Breast epithelium (tissue), 4 donors: ENCODE data around the gene TMEM86B. TPM values are rescaled to one million over a fixed set of nuclear protein-coding genes. Genes with fewer than 3 reads are reported as not detected.

Source experiments
- DNase-seq, 2 donors: peaks; one replicate each; pipeline ENCODE4 v3.0.0-alpha.2; 2019; ENCODE audit warnings: low spot score in 2 of 2
- H3K27ac ChIP-seq, 2 donors: fragments of 200-600 bp; sonication (generic) in 1 of 2; one replicate each; pipeline ENCODE4 v1.5.1; 2016 to 2019; ENCODE audit warnings: mild to moderate bottlenecking in 1 of 2
- H3K27me3 ChIP-seq, 2 donors: fragments of 200-600 bp; sonication (generic) in 1 of 2; one replicate each; pipeline versions ENCODE4 v1.5.1 to v1.6.0; 2017 to 2019; ENCODE audit warnings: control low read depth in 1 of 2, mild to moderate bottlenecking in 1 of 2
- H3K36me3 ChIP-seq: fragments of 200-600 bp; one replicate; pipeline ENCODE4 v1.5.1; 2019
- H3K4me1 ChIP-seq, 2 donors: fragments of 200-600 bp; sonication (generic); one replicate each; pipeline ENCODE4 v1.5.1; 2016 to 2019; ENCODE audit warnings: control low read depth in 1 of 2
- H3K4me3 ChIP-seq, 3 donors: fragments of 200-600 bp; sonication (generic); 1 replicate in 2 of 3; 2 replicates in 1 of 3; pipeline ENCODE4 v1.5.1; 2016 to 2019; ENCODE audit warnings: mild to moderate bottlenecking in 3 of 3, moderate library complexity in 2 of 3
- H3K9me3 ChIP-seq, 2 donors: fragments of 200-600 bp; sonication (generic) in 1 of 2; one replicate each; pipeline ENCODE4 v1.5.1; 2016 to 2019; ENCODE audit warnings: control low read depth in 1 of 2
- POLR2A ChIP-seq: fragments of 450-650 bp; IDR thresholded peaks from one replicate; pipeline ENCODE4 v1.6.1; 2016; ENCODE audit warnings: antibody characterized with exemption, mild to moderate bottlenecking, moderate library complexity
- POLR2AphosphoS5 ChIP-seq, 3 donors: sonication (generic); formaldehyde crosslinking; IDR thresholded peaks; one replicate each; pipeline ENCODE4 v1.6.1; 2017; ENCODE audit warnings: antibody characterized with exemption in 3 of 3
- intact Hi-C: fragments of 100-400 bp; cut with DNase I; formaldehyde crosslinking; loops from one replicate; pipeline ENCODE4 v1.15.1; 2023; ENCODE audit warnings: low total_unique reads
- total RNA-seq, 3 donors: library from RNA; depleted of rRNA; stranded (reverse); fragments of >200 nt; gene quantifications; one replicate each; pipeline ENCODE4 v1.1.0, GENCODE V29; 2016
- TF ChIP-seq, protein P1 (sequence below), 3 donors: fragments of 450-650 bp; IDR thresholded peaks; one replicate each; pipeline ENCODE4 v1.5.1; 2016 to 2017; ENCODE audit warnings: antibody characterized with exemption in 3 of 3, mild to moderate bottlenecking in 3 of 3, moderate library complexity in 3 of 3

TMEM86B gene
- total RNA-seq, 3 donors from 2014 or later, result 0.80 to 3.6 (median 1.6) TPM

DNA sequence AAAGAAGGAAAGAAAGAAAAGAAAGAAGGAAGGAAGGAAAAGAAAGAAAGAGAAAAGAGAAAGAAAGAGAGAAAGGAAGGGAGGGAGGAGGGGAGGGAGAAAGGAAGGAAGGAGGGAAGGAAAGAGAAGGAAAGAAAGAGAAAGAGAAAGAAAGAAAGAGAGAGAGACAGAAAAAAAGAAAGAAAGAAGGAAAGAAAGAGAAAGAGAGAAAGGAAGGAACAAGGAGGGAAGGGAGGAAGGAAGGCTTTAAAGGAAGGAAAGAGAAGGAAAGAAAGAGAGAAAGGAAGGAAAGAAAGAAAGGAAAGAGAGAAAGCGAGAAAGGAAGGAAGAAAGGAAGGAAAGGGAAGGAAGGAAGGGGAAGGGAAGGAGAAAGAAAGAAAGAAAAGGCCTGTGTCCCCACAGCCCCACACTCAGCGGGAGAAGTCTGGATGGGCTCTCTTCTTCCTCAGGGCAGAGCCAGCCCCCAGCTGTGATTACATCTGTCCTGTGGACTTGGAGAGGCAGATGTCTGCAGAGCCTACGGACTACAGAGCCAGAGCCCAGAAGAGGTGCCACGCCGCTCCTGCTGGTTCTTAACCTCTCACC, 28.9 kb downstream of the TMEM86B start:
- Histone ChIP-seq H3K27ac (no peak overlapping the region), H3K9me3 (no peaks in the 10 kb centered on the region), H3K27me3 (peaks cover 0 to 7% of the 10 kb centered on the region in 2 donors), H3K36me3 (no peaks in the 10 kb centered on the region), H3K4me1 (no peaks in the 10 kb centered on the region), H3K4me3 (no peak overlapping the region)
- TF ChIP-seq POLR2AphosphoS5 (IDR thresholded peaks at IDR 0.05) (no peak), POLR2A (no peak)
- TF ChIP-seq, protein P1, sequence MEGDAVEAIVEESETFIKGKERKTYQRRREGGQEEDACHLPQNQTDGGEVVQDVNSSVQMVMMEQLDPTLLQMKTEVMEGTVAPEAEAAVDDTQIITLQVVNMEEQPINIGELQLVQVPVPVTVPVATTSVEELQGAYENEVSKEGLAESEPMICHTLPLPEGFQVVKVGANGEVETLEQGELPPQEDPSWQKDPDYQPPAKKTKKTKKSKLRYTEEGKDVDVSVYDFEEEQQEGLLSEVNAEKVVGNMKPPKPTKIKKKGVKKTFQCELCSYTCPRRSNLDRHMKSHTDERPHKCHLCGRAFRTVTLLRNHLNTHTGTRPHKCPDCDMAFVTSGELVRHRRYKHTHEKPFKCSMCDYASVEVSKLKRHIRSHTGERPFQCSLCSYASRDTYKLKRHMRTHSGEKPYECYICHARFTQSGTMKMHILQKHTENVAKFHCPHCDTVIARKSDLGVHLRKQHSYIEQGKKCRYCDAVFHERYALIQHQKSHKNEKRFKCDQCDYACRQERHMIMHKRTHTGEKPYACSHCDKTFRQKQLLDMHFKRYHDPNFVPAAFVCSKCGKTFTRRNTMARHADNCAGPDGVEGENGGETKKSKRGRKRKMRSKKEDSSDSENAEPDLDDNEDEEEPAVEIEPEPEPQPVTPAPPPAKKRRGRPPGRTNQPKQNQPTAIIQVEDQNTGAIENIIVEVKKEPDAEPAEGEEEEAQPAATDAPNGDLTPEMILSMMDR (IDR thresholded peaks at IDR 0.05), result no peak
- intact Hi-C loops, result no loop called here
- DNase-seq, result no peak

DNA sequence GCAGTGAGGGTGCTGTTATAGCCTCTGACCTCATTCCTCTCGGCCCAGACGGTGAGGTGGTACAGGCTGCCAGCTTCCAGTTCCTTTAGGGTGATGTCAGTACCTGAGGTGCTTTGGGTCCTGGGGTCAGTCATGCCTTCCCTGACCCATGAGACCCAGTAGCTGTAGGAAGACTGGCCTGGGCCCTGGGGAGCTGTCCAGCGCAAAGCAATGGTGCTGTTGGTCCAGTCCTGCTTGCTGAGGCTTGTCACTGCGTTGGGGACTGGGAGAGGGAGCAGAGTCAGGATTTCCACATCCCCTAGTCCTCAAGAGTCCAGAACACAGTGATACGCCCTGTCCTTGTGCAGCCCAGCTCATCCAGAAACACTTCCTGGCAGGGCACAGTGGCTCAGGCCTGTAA, 29.9 kb downstream of the TMEM86B start:
- no peaks in the 10 kb centered on the region for H3K9me3 ChIP-seq
- no peak overlapping the region for H3K4me3 ChIP-seq
- no peak overlapping the region for H3K27ac ChIP-seq
- DNase-seq, result no peak
- H3K4me1 ChIP-seq, result no peaks in the 10 kb centered on the region
- intact Hi-C loops, result no loop called here
- TF ChIP-seq, protein P1 (IDR thresholded peaks at IDR 0.05), result no peak
- TF ChIP-seq POLR2AphosphoS5 (IDR thresholded peaks at IDR 0.05) (no peak), POLR2A (no peak)
- peaks cover 0 to 7% of the 10 kb centered on the region in 2 donors for H3K27me3 ChIP-seq
- H3K36me3 ChIP-seq, result no peaks in the 10 kb centered on the region

DNA sequence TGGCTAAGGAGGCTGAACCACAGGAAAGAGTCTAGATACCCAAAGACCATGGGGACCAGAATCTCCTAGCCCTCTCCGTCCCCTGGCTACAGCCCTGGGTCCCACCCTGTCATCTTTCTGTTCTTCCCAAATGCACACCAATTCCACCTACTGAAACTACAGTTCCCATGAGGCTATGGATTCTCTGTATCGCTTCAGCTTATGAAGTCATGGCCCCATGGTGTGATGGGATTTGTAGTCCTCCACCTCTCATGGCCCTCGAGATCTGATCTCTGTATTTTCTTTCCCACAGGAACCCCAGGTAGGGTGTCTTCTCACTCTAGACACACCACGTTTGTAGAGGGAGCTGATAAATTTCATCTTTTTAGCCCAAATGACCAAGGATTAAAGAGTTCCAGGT, 31.0 kb downstream of the TMEM86B start:
- H3K4me1 ChIP-seq, result no peaks in the 10 kb centered on the region
- H3K27ac ChIP-seq, result no peak overlapping the region
- H3K9me3 ChIP-seq, result no peaks in the 10 kb centered on the region
- H3K4me3 ChIP-seq, result no peak overlapping the region
- DNase-seq, result no peak
- H3K27me3 ChIP-seq, result peaks cover 0 to 7% of the 10 kb centered on the region in 2 donors
- H3K36me3 ChIP-seq, result no peaks in the 10 kb centered on the region
- intact Hi-C loops, result no loop called here
- TF ChIP-seq, protein P1 (IDR thresholded peaks at IDR 0.05), result no peak
- TF ChIP-seq POLR2AphosphoS5 (IDR thresholded peaks at IDR 0.05), result no peak
- TF ChIP-seq POLR2A, result no peak

DNA sequence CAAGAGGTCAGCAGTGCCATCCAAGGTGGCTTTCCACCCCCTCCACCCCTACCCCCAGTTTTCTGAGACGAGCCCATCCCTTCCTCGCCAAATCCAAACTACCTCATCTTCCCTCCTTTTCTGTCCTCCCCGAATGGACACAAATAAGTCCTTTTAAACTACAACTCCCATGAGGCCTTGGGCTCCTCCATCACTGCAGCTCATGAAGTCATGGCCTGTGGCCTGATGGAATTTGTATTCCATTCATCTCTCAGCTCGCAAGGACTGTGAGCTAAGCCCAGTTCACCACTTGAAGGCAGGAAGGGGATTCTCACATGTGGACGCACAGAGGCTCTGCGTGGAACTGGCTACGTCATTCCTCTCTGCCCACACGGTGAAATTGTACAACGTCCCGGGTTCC, 31.8 kb downstream of the TMEM86B start:
- H3K27ac ChIP-seq, result no peak overlapping the region
- no peaks in the 10 kb centered on the region for H3K9me3 ChIP-seq
- H3K36me3 ChIP-seq, result no peaks in the 10 kb centered on the region
- H3K27me3 ChIP-seq, result peaks cover 0 to 7% of the 10 kb centered on the region in 2 donors
- TF ChIP-seq, protein P1 (IDR thresholded peaks at IDR 0.05), result no peak
- no peak for TF ChIP-seq POLR2A
- no peak for DNase-seq
- H3K4me1 ChIP-seq, result no peaks in the 10 kb centered on the region
- intact Hi-C loops, result no loop called here
- no peak overlapping the region for H3K4me3 ChIP-seq

DNA sequence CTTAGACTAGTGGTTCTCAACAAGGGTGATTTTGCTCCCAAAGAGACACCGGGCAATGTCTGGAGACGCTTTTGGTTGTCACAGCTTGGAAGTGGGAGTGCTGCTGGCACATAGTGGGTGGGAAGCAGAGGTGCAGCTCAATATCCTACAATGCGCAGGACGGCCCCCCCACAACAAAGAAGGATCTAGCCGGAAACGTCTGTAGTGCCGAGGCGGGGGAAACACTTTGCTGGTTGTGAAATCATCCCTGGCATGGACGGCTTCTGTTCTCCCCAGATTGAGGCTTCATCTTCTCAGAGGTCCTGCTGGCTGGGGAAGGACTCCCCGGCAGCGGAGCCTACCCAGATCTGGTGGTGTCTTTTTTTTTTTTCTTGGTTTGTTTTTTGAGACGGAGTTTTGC, 35.1 kb downstream of the TMEM86B start:
- intact Hi-C loops, result no loop called here
- TF ChIP-seq POLR2AphosphoS5 (IDR thresholded peaks at IDR 0.05) (no peak), POLR2A (no peak)
- TF ChIP-seq, protein P1 (IDR thresholded peaks at IDR 0.05), result no peak
- H3K4me1 ChIP-seq, result no peaks in the 10 kb centered on the region

More for the DNA sequence above, 35.1 kb downstream of the TMEM86B start:
- no peaks in the 10 kb centered on the region for H3K36me3 ChIP-seq
- no peak for DNase-seq
- H3K9me3 ChIP-seq, result no peaks in the 10 kb centered on the region
- H3K4me3 ChIP-seq, result no peak overlapping the region
- H3K27ac ChIP-seq, result peak overlapping the region in 1 of 2 donors; percentile 38
- peaks cover 0 to 3% of the 10 kb centered on the region in 2 donors for H3K27me3 ChIP-seq
